K562 (cell line): ENCODE measurements around the gene HOXC10. TPM values are rescaled to one million over a fixed set of nuclear protein-coding genes. Genes with fewer than 3 reads are reported as not detected.

Source experiments
- ATAC-seq: fragments of 200-7000 bp; cut with Tn5 transposase; 3 replicates; pipeline ENCODE4 v1.9.1; 2020; ENCODE audit warnings: moderate library complexity
- BruUV-seq: library from RNA; stranded (reverse); fragments of 400-500 nt; replicated peaks from 2 replicates; lab custom pipeline; 2021; lab: Mats Ljungman, UMichigan
- CTCF ChIA-PET: fragments of 300-600 bp; formaldehyde crosslinking; extraction: SDS; loops from one replicate; lab custom pipeline; 2021; ENCODE audit warnings: low intra/inter-chr PET ratio; lab: Yijun Ruan, JAX
- POLR2A ChIA-PET: fragments of 300-600, 350-650 bp; sonication (Branson Sonifier 250); formaldehyde crosslinking; extraction: SDS; loops from one replicate; lab custom pipeline; 2021; ENCODE audit warnings: antibody characterized with exemption, inconsistent platforms; lab: Yijun Ruan, JAX
- DNase-seq, 4 experiments: peaks; one replicate each; pipeline versions ENCODE4 v3.0.0 to v3.0.0-alpha.2; 2011 to 2018; ENCODE audit warnings: low spot score in 3 of 4, mixed read lengths in 3 of 4; ENCODE audit errors: extremely low read depth in 1 of 4
- FAIRE-seq: peaks from 2 replicates; lab custom pipeline; 2011; peaks lifted over from hg19 to GRCh38; lab: Jason Lieb, UNC
- H2AFZ ChIP-seq: 2 replicates; pipeline ENCODE4 v1.6.0; 2011; ENCODE audit warnings: low read depth, low read length, control low read depth, inconsistent platforms
- H3K27ac ChIP-seq: fragments of 200-600 bp; 3 replicates; pipeline ENCODE4 v1.8.0; 2011; ENCODE audit warnings: low read depth, mild to moderate bottlenecking, control low read depth, inconsistent platforms, low read length, moderate library complexity, mixed read lengths; ENCODE audit errors: extremely low read depth
- H3K27me3 ChIP-seq, 2 experiments: fragments of 300-600 bp in 1 of 2; 2 replicates in 1 of 2; 3 replicates in 1 of 2; pipeline versions ENCODE4 v1.6.0 to v1.8.0; 2011; ENCODE audit warnings: inconsistent platforms in 2 of 2, low read length in 2 of 2, mild to moderate bottlenecking in 1 of 2, mixed read lengths in 1 of 2, moderate library complexity in 1 of 2; ENCODE audit not compliant: control insufficient read depth in 2 of 2, insufficient read depth in 2 of 2
- H3K36me3 ChIP-seq: fragments of 300-600 bp; 3 replicates; pipeline ENCODE4 v1.8.0; 2011; ENCODE audit warnings: mild to moderate bottlenecking, low read length, inconsistent platforms; ENCODE audit not compliant: control insufficient read depth, insufficient read depth
- H3K4me1 ChIP-seq, 2 experiments: fragments of 200-600 bp in 1 of 2; replicated peaks in 1 of 2; 2 replicates in 1 of 2; 3 replicates in 1 of 2; pipeline versions ENCODE4 v1.5.1 to v1.8.0; 2011; ENCODE audit warnings: inconsistent platforms in 2 of 2, low read length in 2 of 2, mild to moderate bottlenecking in 1 of 2, mixed read lengths in 1 of 2, moderate library complexity in 1 of 2; ENCODE audit not compliant: control insufficient read depth in 2 of 2, insufficient read depth in 2 of 2
- H3K4me2 ChIP-seq: 2 replicates; pipeline ENCODE4 v1.6.1; 2011; ENCODE audit warnings: low read length, control low read depth, inconsistent platforms, mixed read lengths; ENCODE audit not compliant: insufficient read depth
- H3K4me3 ChIP-seq: fragments of 200-600 bp; sonication (generic), shearing (Covaris generic); 2 replicates; pipeline ENCODE4 v1.5.1; 2016; ENCODE audit warnings: control low read depth, inconsistent platforms
- H3K79me2 ChIP-seq: fragments of 200-600 bp; 3 replicates; pipeline ENCODE4 v1.8.0; 2011; ENCODE audit warnings: low read length, inconsistent platforms; ENCODE audit not compliant: control insufficient read depth, insufficient read depth
- H3K9ac ChIP-seq, 2 experiments: 2 replicates each; pipeline versions ENCODE4 v1.6.0 to v1.6.1; 2011; ENCODE audit warnings: low read depth in 2 of 2, low read length in 2 of 2, control low read depth in 1 of 2, inconsistent platforms in 1 of 2, mild to moderate bottlenecking in 1 of 2, mixed read lengths in 1 of 2; ENCODE audit not compliant: insufficient read depth in 1 of 2
- H3K9me1 ChIP-seq: one replicate; pipeline ENCODE4 v1.6.0; 2011; ENCODE audit warnings: inconsistent platforms, mild to moderate bottlenecking, low read length, moderate library complexity; ENCODE audit not compliant: control insufficient read depth, insufficient read depth
- H3K9me3 ChIP-seq: replicated peaks from 2 replicates; pipeline ENCODE4 v1.5.1; 2011; ENCODE audit warnings: low read depth, low read length, inconsistent platforms; ENCODE audit not compliant: control insufficient read depth, insufficient read depth
- H4K20me1 ChIP-seq: replicated peaks from 2 replicates; pipeline ENCODE4 v1.6.1; 2011; ENCODE audit warnings: low read length, inconsistent platforms, mixed read lengths; ENCODE audit not compliant: control insufficient read depth, insufficient read depth
- CBX2 ChIP-seq: fragments of 200-600 bp; sonication (generic); IDR thresholded peaks from one replicate; pipeline ENCODE4 v1.6.1; 2012; ENCODE audit warnings: mild to moderate bottlenecking, low read length, inconsistent platforms; ENCODE audit not compliant: insufficient read depth, poor library complexity, severe bottlenecking
- NFIX ChIP-seq: fragments of 250-450 bp; sonication (Bioruptor Pico); IDR thresholded peaks from 2 replicates; pipeline ENCODE4 v1.4.0; 2020; ENCODE audit warnings: low read depth, mild to moderate bottlenecking, moderate library complexity
- POLR2AphosphoS5 ChIP-seq: IDR thresholded peaks from 2 replicates; pipeline ENCODE4 v1.6.1; 2011; ENCODE audit warnings: mild to moderate bottlenecking, low read depth, low read length, moderate library complexity; ENCODE audit not compliant: control insufficient read depth, insufficient read depth
- RBM39 ChIP-seq: fragments of 200-400 bp; formaldehyde crosslinking; optimal IDR thresholded peaks from 2 replicates; pipeline ENCODE3; 2018; ENCODE audit warnings: low read depth, low read length
- WGBS: fragments of 100-300 bp; shearing (Covaris generic); methylation state at CpG from one replicate; pipeline ENCODE4 v1.1.6; 2016; ENCODE audit warnings: low coverage, mixed read lengths; ENCODE audit not compliant: insufficient coverage; ENCODE audit errors: missing lambda C conversion rate; 5-methylcytosine and 5-hydroxymethylcytosine counted together
- in situ Hi-C: fragments of 300-500 bp; cut with MboI; formaldehyde crosslinking; loops from 4 replicates; pipeline ENCODE4 v1.15.0; 2018; ENCODE audit warnings: inconsistent platforms, mixed read lengths
- intact Hi-C: fragments of 100-400 bp; cut with micrococcal nuclease; formaldehyde crosslinking; loops from 2 replicates; pipeline ENCODE4 v1.14.2; 2022
- polyA plus RNA-seq, 8 experiments: library from polyadenylated mRNA; depleted of rRNA in 4 of 8; stranded (reverse) in 5 of 8; unstranded in 3 of 8; fragments of >200 nt; fragmentation: Nextera tagmentation in 2 of 8; fragmentation: Illumina TruSeq in 1 of 8; extraction: Ambion mirVana in 2 of 8; extraction: Trizol in 1 of 8; gene quantifications; 2 replicates each; pipeline versions ENCODE4 v1.2.1 to v1.2.3, GENCODE V29; 2011 to 2014; ENCODE audit warnings: inconsistent platforms in 1 of 8, missing spikeins in 1 of 8
- total RNA-seq, 7 experiments: library from RNA; depleted of rRNA in 6 of 7; stranded (reverse); fragments of >200 nt in 6 of 7; fragmentation: Illumina TruSeq in 2 of 7; extraction: Trizol in 2 of 7; gene quantifications; 2 replicates each; pipeline versions ENCODE4 v1.2.1 to v1.2.3, GENCODE V29; 2011 to 2021; ENCODE audit warnings: low replicate concordance in 1 of 7
- TF ChIP-seq, protein P1 (sequence below): sonication (generic); formaldehyde crosslinking; IDR thresholded peaks from 2 replicates; pipeline ENCODE4 v1.8.1; 2023; ENCODE audit warnings: mild to moderate bottlenecking, missing genetic modification reagents

The HOXC10 gene
- total and polyA plus RNA-seq, 9 of the 15 experiments (the other 6 are each of a cell fraction or from before 2014, with no cell fraction given) = 0.13 to 0.77 (median 0.35) TPM; not detected in 2

DNA sequence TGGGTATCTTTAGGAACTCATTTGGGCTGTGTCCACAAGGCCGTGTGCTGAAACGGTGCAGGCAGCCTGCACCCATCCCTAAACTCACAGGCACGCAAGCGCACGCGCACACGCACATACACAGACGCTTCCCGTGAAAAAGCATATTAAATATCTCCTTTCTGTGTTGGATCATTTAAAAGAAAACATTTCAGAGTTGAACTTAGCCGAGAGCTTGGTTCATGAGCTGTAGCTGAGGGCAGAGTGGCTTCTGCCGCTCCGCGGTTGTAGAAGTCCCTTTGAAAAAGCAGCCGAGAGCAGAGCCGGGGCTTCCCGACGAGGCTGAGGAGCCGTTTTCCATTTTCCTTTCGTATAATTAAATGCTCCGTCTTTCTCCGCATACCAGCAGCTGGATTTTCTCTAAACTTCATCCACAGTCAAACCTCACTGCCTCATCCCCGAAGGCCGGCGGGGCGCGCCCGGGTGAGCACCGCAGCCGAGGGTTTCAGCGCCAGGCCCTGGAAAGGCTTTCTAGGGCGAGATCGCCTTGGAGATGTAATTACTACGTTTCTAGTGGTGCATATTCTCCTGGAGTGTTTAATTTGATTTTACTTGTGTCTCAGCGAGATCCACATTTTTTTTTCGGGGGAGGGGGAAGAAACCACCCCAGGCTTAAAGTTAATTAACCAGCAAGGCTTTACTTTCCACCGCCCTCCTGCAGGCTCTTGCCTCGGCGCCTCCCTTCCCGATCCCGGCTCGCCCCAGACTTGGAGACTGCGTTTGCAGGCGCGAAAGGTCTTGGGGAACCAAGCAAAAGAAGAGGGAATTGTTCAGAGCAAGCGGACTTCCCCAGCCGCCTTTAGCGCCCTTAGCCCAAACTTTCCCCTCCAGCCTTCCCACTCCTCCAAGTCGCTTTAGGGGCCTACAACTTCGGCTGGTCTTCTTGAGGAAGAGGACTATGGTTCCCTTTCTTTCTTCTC, 49.3 kb upstream of the HOXC10 start (continued):
- TF ChIP-seq RBM39 = no peak

- no peaks in the 10 kb centered on the region for H3K9me1 ChIP-seq
- H3K4me3 ChIP-seq = no peak overlapping the region
- BruUV-seq = no TSS peak
- no peaks in the 10 kb centered on the region for H3K79me2 ChIP-seq
- FAIRE-seq = no peak
- in situ Hi-C loops (no loop called here), intact Hi-C loops (no loop called here)
- H4K20me1 ChIP-seq = no peaks in the 10 kb centered on the region
- no peaks in the 10 kb centered on the region for H3K36me3 ChIP-seq
- no peak overlapping the region for H3K4me2 ChIP-seq
- no peak overlapping the region for H2AFZ ChIP-seq
- POLR2A ChIA-PET = no interaction called here
- H3K27ac ChIP-seq = no peak overlapping the region
- ATAC-seq = no peak
- TF ChIP-seq, protein P1, sequence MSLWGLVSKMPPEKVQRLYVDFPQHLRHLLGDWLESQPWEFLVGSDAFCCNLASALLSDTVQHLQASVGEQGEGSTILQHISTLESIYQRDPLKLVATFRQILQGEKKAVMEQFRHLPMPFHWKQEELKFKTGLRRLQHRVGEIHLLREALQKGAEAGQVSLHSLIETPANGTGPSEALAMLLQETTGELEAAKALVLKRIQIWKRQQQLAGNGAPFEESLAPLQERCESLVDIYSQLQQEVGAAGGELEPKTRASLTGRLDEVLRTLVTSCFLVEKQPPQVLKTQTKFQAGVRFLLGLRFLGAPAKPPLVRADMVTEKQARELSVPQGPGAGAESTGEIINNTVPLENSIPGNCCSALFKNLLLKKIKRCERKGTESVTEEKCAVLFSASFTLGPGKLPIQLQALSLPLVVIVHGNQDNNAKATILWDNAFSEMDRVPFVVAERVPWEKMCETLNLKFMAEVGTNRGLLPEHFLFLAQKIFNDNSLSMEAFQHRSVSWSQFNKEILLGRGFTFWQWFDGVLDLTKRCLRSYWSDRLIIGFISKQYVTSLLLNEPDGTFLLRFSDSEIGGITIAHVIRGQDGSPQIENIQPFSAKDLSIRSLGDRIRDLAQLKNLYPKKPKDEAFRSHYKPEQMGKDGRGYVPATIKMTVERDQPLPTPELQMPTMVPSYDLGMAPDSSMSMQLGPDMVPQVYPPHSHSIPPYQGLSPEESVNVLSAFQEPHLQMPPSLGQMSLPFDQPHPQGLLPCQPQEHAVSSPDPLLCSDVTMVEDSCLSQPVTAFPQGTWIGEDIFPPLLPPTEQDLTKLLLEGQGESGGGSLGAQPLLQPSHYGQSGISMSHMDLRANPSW (CRISPR knock-in tag) = no peak
- TF ChIP-seq NFIX (no peak), POLR2AphosphoS5 (no peak), CBX2 (no peak)
- CTCF ChIA-PET = no interaction called here
- DNase-seq = no peak
- 9% methylated on average over 12 of the region's 12 CpGs for WGBS
- H3K27me3 ChIP-seq = peaks cover 34 to 63% of the 10 kb centered on the region in 2 experiments
- no peaks in the 10 kb centered on the region for H3K9me3 ChIP-seq
- no peak overlapping the region for H3K9ac ChIP-seq
- peaks cover 0 to 24% of the 10 kb centered on the region in 2 experiments; a peak in 2 of 5 replicates for H3K4me1 ChIP-seq
Observed at GRCh38 chr12:53937099-53937498, 47.8 kb upstream of the HOXC10 start.
